ENCODE measurements around the gene COL5A1. TPM values are rescaled to one million over a fixed set of nuclear protein-coding genes. Genes with fewer than 3 reads are reported as not detected.

COL5A1 gene
- total RNA-seq, 6 experiments from 2014 or later: 196 to 308 (median 225) TPM

- TF ChIP-seq CTCF (IDR thresholded peaks at IDR 0.05): no peak
- H3K4me1 Mint-ChIP-seq (ENCODE audit: low read depth): peaks cover 72% of the 10 kb centered on the region
- peaks cover 8% of the 10 kb centered on the region for H3K9me3 Mint-ChIP-seq
- 0 out of 2 replicates have a peak, but pooled peaks cover 7% of the 10 kb centered on the region for H3K36me3 Mint-ChIP-seq (ENCODE audit: low read depth)
- no peak for DNase-seq
- no peaks in the 10 kb centered on the region; the same call in none of the 2 replicates for H3K27me3 Mint-ChIP-seq (ENCODE audit: insufficient read depth)
- peak overlapping the region; percentile 95 for H3K27ac Mint-ChIP-seq
- peak overlapping the region; percentile 80 for H3K4me3 Mint-ChIP-seq
Observed at GRCh38 chr9:134625361-134626068, 16.1 kb upstream of the COL5A1 start.

GRCh38 chr9:134626069-134626423 lies 15.6 kb upstream of the COL5A1 start:
- no peak for TF ChIP-seq CTCF (IDR thresholded peaks at IDR 0.05)
- Mint-ChIP-seq H3K36me3 (ENCODE audit: low read depth) (0 out of 2 replicates have a peak, but pooled peaks cover 7% of the 10 kb centered on the region), H3K9me3 (peaks cover 8% of the 10 kb centered on the region), H3K27ac (peak overlapping the region; percentile 95), H3K4me3 (peak overlapping the region; percentile 45), H3K27me3 (ENCODE audit: insufficient read depth) (no peaks in the 10 kb centered on the region; the same call in none of the 2 replicates), H3K4me1 (ENCODE audit: low read depth) (peaks cover 67% of the 10 kb centered on the region)
- no peak for DNase-seq

GRCh38 chr9:134626571-134627416 lies 14.8 kb upstream of the COL5A1 start:
- 0 out of 2 replicates have a peak, but pooled peaks cover 7% of the 10 kb centered on the region for H3K36me3 Mint-ChIP-seq (ENCODE audit: low read depth)
- H3K9me3 Mint-ChIP-seq: peaks cover 8% of the 10 kb centered on the region
- peaks cover 59% of the 10 kb centered on the region for H3K4me1 Mint-ChIP-seq (ENCODE audit: low read depth)
- H3K4me3 Mint-ChIP-seq: peak overlapping the region; percentile 51
- H3K27ac Mint-ChIP-seq: peak overlapping the region; percentile 95
- peak; percentile 88 for DNase-seq
- H3K27me3 Mint-ChIP-seq (ENCODE audit: insufficient read depth): no peaks in the 10 kb centered on the region; the same call in none of the 2 replicates
- TF ChIP-seq CTCF (IDR thresholded peaks at IDR 0.05): no peak

GRCh38 chr9:134627417-134628353 lies 13.9 kb upstream of the COL5A1 start:
- H3K36me3 Mint-ChIP-seq (ENCODE audit: low read depth): 0 out of 2 replicates have a peak, but pooled peaks cover 7% of the 10 kb centered on the region
- H3K27me3 Mint-ChIP-seq (ENCODE audit: insufficient read depth): no peaks in the 10 kb centered on the region; the same call in none of the 2 replicates
- TF ChIP-seq CTCF (IDR thresholded peaks at IDR 0.05): no peak
- no peak overlapping the region for H3K4me3 Mint-ChIP-seq
- H3K27ac Mint-ChIP-seq: peak overlapping the region; percentile 95
- peaks cover 54% of the 10 kb centered on the region for H3K4me1 Mint-ChIP-seq (ENCODE audit: low read depth)
- no peak for DNase-seq
- H3K9me3 Mint-ChIP-seq: peaks cover 8% of the 10 kb centered on the region

GRCh38 chr9:134628354-134628736 lies 13.3 kb upstream of the COL5A1 start:
- TF ChIP-seq CTCF (IDR thresholded peaks at IDR 0.05): no peak
- H3K4me1 Mint-ChIP-seq (ENCODE audit: low read depth): peaks cover 47% of the 10 kb centered on the region
- H3K4me3 Mint-ChIP-seq: no peak overlapping the region
- no peak overlapping the region for H3K27ac Mint-ChIP-seq
- DNase-seq: no peak
- H3K9me3 Mint-ChIP-seq: peaks cover 8% of the 10 kb centered on the region
- H3K27me3 Mint-ChIP-seq (ENCODE audit: insufficient read depth): no peaks in the 10 kb centered on the region; the same call in none of the 2 replicates
- 0 out of 2 replicates have a peak, but pooled peaks cover 7% of the 10 kb centered on the region for H3K36me3 Mint-ChIP-seq (ENCODE audit: low read depth)
